ENCODE data around the gene GRK5. TPM values are rescaled to one million over a fixed set of nuclear protein-coding genes. Genes with fewer than 3 reads are reported as not detected.

Gene GRK5
- total and polyA plus RNA-seq, 9 of the 15 experiments (the other 6 are each of a cell fraction or from before 2014, with no cell fraction given), result 0.46 to 0.83 (median 0.67) TPM; not detected in 2

- TF ChIP-seq MTA1 (IDR thresholded peaks at IDR 0.05; ENCODE audit: borderline replicate concordance), result no peak
- no peak for TF ChIP-seq ZNF512 (tag; IDR thresholded peaks at IDR 0.05)
- TF ChIP-seq PREB (CRISPR knock-in tag; IDR thresholded peaks at IDR 0.05), result no peak
- no peak for TF ChIP-seq DMBX1 (CRISPR knock-in tag; IDR thresholded peaks at IDR 0.05; ENCODE audit: borderline replicate concordance)
- TF ChIP-seq ERF (CRISPR knock-in tag; IDR thresholded peaks at IDR 0.05), result no peak
- peak; percentile 33 for TF ChIP-seq TAF1 (IDR thresholded peaks at IDR 0.05; ENCODE audit: control insufficient read depth, extremely low read depth, insufficient read depth, low read length, severe bottlenecking)
- 0 out of 4 replicates have a peak, but pooled peaks of 1 of the 2 experiments have one; percentile 17 for TF ChIP-seq HDAC1 (IDR thresholded peaks at IDR 0.05)
- TF ChIP-seq ZBTB49 (CRISPR knock-in tag; IDR thresholded peaks at IDR 0.05; ENCODE audit: borderline replicate concordance), result no peak
- peak; percentile 39; the same call in 1 of the 2 replicates for TF ChIP-seq CXXC5 (CRISPR knock-in tag; IDR thresholded peaks at IDR 0.05)
- no peak for TF ChIP-seq ZNF436 (CRISPR knock-in tag; IDR thresholded peaks at IDR 0.05)
- peak; percentile 91 for TF ChIP-seq CEBPG (CRISPR knock-in tag; IDR thresholded peaks at IDR 0.05)
- TF ChIP-seq CEBPG (tag; conservative IDR thresholded peaks at IDR 0.05 in 1 of 2, IDR thresholded peaks at IDR 0.05 in 1 of 2), result peak; percentile 30 to 40; a peak in 1 of 4 replicates
- no peak for TF ChIP-seq ZNF347 (CRISPR knock-in tag; IDR thresholded peaks at IDR 0.05; ENCODE audit: low read depth)
- no peak for TF ChIP-seq E2F3 (CRISPR knock-in tag; IDR thresholded peaks at IDR 0.05)
- TF ChIP-seq HNRNPL (IDR thresholded peaks at IDR 0.05; ENCODE audit: low read depth, low read length), result no peak
- no peak for TF ChIP-seq ZBTB8A (IDR thresholded peaks at IDR 0.05; ENCODE audit: partially characterized antibody)
- TF ChIP-seq ZNF551 (CRISPR knock-in tag; IDR thresholded peaks at IDR 0.05), result no peak
- TF ChIP-seq FOXA3 (CRISPR knock-in tag; conservative IDR thresholded peaks at IDR 0.05 in 1 of 2, IDR thresholded peaks at IDR 0.05 in 1 of 2), result no peak
- no peak for TF ChIP-seq STAT6 (CRISPR knock-in tag; IDR thresholded peaks at IDR 0.05)
- no peak for TF ChIP-seq ETV5 (CRISPR knock-in tag; IDR thresholded peaks at IDR 0.05; ENCODE audit: low read depth)
Observed at GRCh38 chr10:119161680-119162451, 45.5 kb upstream of the GRK5 start (continued).

Measured in K562 (cell line).